ENCODE measurements around the gene IQGAP2. TPM values are rescaled to one million over a fixed set of nuclear protein-coding genes. Genes with fewer than 3 reads are reported as not detected.

Gene IQGAP2
- total RNA-seq, 1 donor from 2014 or later: 1.4 TPM

- no peak for DNase-seq
- Mint-ChIP-seq H3K4me3 (ENCODE audit: unreplicated experiment) (no peak overlapping the region), H3K9me3 (ENCODE audit: unreplicated experiment) (no peaks in the 10 kb centered on the region), H3K27ac (ENCODE audit: unreplicated experiment) (no peak overlapping the region), H3K4me1 (ENCODE audit: low read depth, unreplicated experiment) (no peaks in the 10 kb centered on the region), H3K27me3 (ENCODE audit: unreplicated experiment) (peaks cover 3% of the 10 kb centered on the region), H3K36me3 (ENCODE audit: unreplicated experiment) (no peaks in the 10 kb centered on the region)
- TF ChIP-seq CTCF (IDR thresholded peaks at IDR 0.05; ENCODE audit: partially characterized antibody, unreplicated experiment): no peak
These were observed 65.7 kb downstream of the IQGAP2 start for GRCh38 chr5:76468635-76469425.

DNA sequence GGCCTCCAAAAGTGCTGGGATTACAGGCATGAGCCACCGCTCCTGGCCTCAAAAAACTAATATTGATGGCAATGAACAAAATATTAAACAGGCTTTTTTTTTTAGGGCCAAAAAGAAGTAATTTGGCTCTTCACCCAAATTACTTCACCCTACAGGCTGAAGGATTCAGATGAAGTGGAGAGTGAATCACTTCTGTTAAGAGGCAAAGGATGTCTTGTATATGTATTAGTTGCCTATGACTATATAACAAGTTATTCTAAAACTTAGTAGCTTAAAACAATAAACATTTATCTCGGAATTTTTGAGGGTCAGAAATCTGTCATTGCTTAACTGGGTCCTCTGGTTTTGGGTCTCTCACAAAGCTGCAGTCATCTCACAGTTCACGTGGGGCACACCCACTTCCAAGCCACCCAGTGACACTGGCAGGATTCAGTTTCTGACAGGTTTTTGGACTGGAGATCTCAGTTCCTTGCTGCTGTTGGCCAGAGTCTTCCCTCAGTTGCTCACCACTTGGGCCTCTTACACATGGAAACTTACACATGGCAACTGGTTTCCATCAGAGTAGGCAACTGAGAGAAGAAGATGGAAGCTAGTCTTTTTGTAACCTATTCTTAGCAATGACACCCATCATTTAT, 66.7 kb downstream of the IQGAP2 start:
- Mint-ChIP-seq H3K4me1 (ENCODE audit: low read depth, unreplicated experiment) (no peaks in the 10 kb centered on the region), H3K4me3 (ENCODE audit: unreplicated experiment) (no peak overlapping the region), H3K27me3 (ENCODE audit: unreplicated experiment) (peaks cover 3% of the 10 kb centered on the region), H3K9me3 (ENCODE audit: unreplicated experiment) (no peaks in the 10 kb centered on the region), H3K36me3 (ENCODE audit: unreplicated experiment) (no peaks in the 10 kb centered on the region), H3K27ac (ENCODE audit: unreplicated experiment) (no peak overlapping the region)
- no peak for DNase-seq
- no peak for TF ChIP-seq CTCF (IDR thresholded peaks at IDR 0.05; ENCODE audit: partially characterized antibody, unreplicated experiment)

DNA sequence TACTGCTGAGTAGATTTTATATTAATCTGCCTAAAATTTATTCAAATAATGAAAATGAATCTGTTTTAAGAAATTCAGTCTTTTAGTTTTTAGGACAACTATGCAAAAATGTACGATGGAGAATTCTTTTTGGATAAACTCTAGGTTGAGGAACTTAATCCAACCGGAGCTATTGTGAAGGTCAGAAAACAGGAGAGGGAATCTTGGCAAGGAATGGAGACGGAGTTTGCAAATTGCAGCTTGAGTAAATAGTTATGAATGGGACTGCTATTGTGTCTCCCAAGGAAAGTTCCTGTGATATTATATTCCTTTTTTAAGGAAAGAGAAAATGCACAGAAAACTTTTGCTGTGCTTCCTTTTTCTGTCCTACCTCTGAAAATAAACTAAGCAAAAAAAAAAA, 67.9 kb downstream of the IQGAP2 start:
- H3K27me3 Mint-ChIP-seq (ENCODE audit: unreplicated experiment): peaks cover 5% of the 10 kb centered on the region

GRCh38 chr5:76471406-76471805, 68.3 kb downstream of the IQGAP2 start:
- DNase-seq: no peak
- Mint-ChIP-seq H3K4me3 (ENCODE audit: unreplicated experiment) (no peak overlapping the region), H3K27me3 (ENCODE audit: unreplicated experiment) (peaks cover 7% of the 10 kb centered on the region), H3K4me1 (ENCODE audit: low read depth, unreplicated experiment) (no peaks in the 10 kb centered on the region), H3K36me3 (ENCODE audit: unreplicated experiment) (no peaks in the 10 kb centered on the region), H3K9me3 (ENCODE audit: unreplicated experiment) (no peaks in the 10 kb centered on the region), H3K27ac (ENCODE audit: unreplicated experiment) (no peak overlapping the region)
- TF ChIP-seq CTCF (IDR thresholded peaks at IDR 0.05; ENCODE audit: partially characterized antibody, unreplicated experiment): no peak

More for the DNA sequence above, 67.9 kb downstream of the IQGAP2 start:
- no peak for TF ChIP-seq CTCF (IDR thresholded peaks at IDR 0.05; ENCODE audit: partially characterized antibody, unreplicated experiment)
- Mint-ChIP-seq H3K4me3 (ENCODE audit: unreplicated experiment) (no peak overlapping the region), H3K4me1 (ENCODE audit: low read depth, unreplicated experiment) (no peaks in the 10 kb centered on the region), H3K9me3 (ENCODE audit: unreplicated experiment) (no peaks in the 10 kb centered on the region), H3K36me3 (ENCODE audit: unreplicated experiment) (no peaks in the 10 kb centered on the region), H3K27ac (ENCODE audit: unreplicated experiment) (no peak overlapping the region)
- no peak for DNase-seq

- Mint-ChIP-seq H3K9me3 (ENCODE audit: unreplicated experiment) (no peaks in the 10 kb centered on the region), H3K27me3 (ENCODE audit: unreplicated experiment) (peaks cover 7% of the 10 kb centered on the region), H3K4me3 (ENCODE audit: unreplicated experiment) (no peak overlapping the region), H3K27ac (ENCODE audit: unreplicated experiment) (no peak overlapping the region), H3K4me1 (ENCODE audit: low read depth, unreplicated experiment) (no peaks in the 10 kb centered on the region), H3K36me3 (ENCODE audit: unreplicated experiment) (no peaks in the 10 kb centered on the region)
- DNase-seq: no peak
- no peak for TF ChIP-seq CTCF (IDR thresholded peaks at IDR 0.05; ENCODE audit: partially characterized antibody, unreplicated experiment)
These were observed 68.9 kb downstream of the IQGAP2 start for GRCh38 chr5:76471987-76472334.
